GM12878 (cell line): Measurements from ENCODE around the gene MAS1L. TPM values are rescaled to one million over a fixed set of nuclear protein-coding genes. Genes with fewer than 3 reads are reported as not detected.

ENCODE experiments used
- ATAC-seq: fragments of 200-7000 bp; cut with Tn5 transposase; 3 replicates; pipeline ENCODE4 v1.9.1; 2020; ENCODE audit warnings: mild to moderate bottlenecking, moderate library complexity
- BruUV-seq: library from RNA; stranded (reverse); fragments of 400-500 nt; replicated peaks from 2 replicates; lab custom pipeline; 2021; lab: Mats Ljungman, UMichigan
- CTCF ChIA-PET: fragments of 300-600 bp; sonication (Branson Sonifier 250); formaldehyde crosslinking; extraction: SDS; loops from one replicate; lab custom pipeline; 2021; ENCODE audit warnings: inconsistent platforms; lab: Yijun Ruan, JAX
- POLR2A ChIA-PET: fragments of 350-600 bp; formaldehyde crosslinking; extraction: SDS; loops from one replicate; lab custom pipeline; 2021; ENCODE audit warnings: inconsistent platforms; lab: Charles Lee
- RAD21 ChIA-PET: fragments of 300-600 bp; sonication (Branson Sonifier 250); formaldehyde crosslinking; loops from one replicate; lab custom pipeline; 2023; ENCODE audit warnings: antibody characterized with exemption; ENCODE audit not compliant: unreplicated experiment; lab: Charles Lee
- SMC1A ChIA-PET: fragments of 300-600 bp; sonication (Branson Sonifier 250); formaldehyde crosslinking; loops from one replicate; lab custom pipeline; 2023; ENCODE audit not compliant: unreplicated experiment, uncharacterized antibody; lab: Charles Lee
- DNase-seq: peaks from one replicate; pipeline ENCODE4 v3.0.0-alpha.2; 2011; ENCODE audit warnings: low read depth, low spot score
- FAIRE-seq: peaks from 3 replicates; lab custom pipeline; 2011; peaks lifted over from hg19 to GRCh38; lab: Jason Lieb, UNC
- H2AFZ ChIP-seq: 2 replicates; pipeline ENCODE4 v1.6.0; 2011; ENCODE audit warnings: low read depth, low read length, control low read depth; ENCODE audit not compliant: control insufficient read depth
- H3K27ac ChIP-seq: 2 replicates; pipeline ENCODE4 v1.5.1; 2011; ENCODE audit warnings: control low read depth; ENCODE audit not compliant: control insufficient read depth, insufficient read depth
- H3K27me3 ChIP-seq, 2 experiments: replicated peaks in 1 of 2; 2 replicates each; pipeline versions ENCODE4 v1.6.0 to v1.6.1; 2011; ENCODE audit warnings: low read length in 1 of 2; ENCODE audit not compliant: control insufficient read depth in 2 of 2, insufficient read depth in 2 of 2
- H3K36me3 ChIP-seq, 2 experiments: 2 replicates each; pipeline ENCODE4 v1.5.1; 2011; ENCODE audit warnings: low read length in 1 of 2; ENCODE audit not compliant: control insufficient read depth in 2 of 2, insufficient read depth in 2 of 2
- H3K4me1 ChIP-seq: 2 replicates; pipeline ENCODE4 v1.6.1; 2011; ENCODE audit warnings: mild to moderate bottlenecking, low read length, moderate library complexity, mixed read lengths; ENCODE audit not compliant: control insufficient read depth, insufficient read depth
- H3K4me2 ChIP-seq: 2 replicates; pipeline ENCODE4 v1.6.0; 2011; ENCODE audit warnings: control low read depth; ENCODE audit not compliant: control insufficient read depth, insufficient read depth
- H3K4me3 ChIP-seq: fragments of 200-600 bp; sonication (generic); 2 replicates; pipeline ENCODE4 v1.5.1; 2016
- H3K79me2 ChIP-seq: 2 replicates; pipeline ENCODE4 v1.6.0; 2011; ENCODE audit warnings: low read length; ENCODE audit not compliant: control insufficient read depth, insufficient read depth
- H3K9ac ChIP-seq: 2 replicates; pipeline ENCODE4 v1.8.0; 2011; ENCODE audit warnings: low read length, control low read depth, mixed read lengths; ENCODE audit not compliant: control insufficient read depth, insufficient read depth
- H3K9me3 ChIP-seq: replicated peaks from 3 replicates; pipeline ENCODE4 v1.5.1; 2011; ENCODE audit warnings: mild to moderate bottlenecking, low read length; ENCODE audit not compliant: control insufficient read depth, insufficient read depth
- H4K20me1 ChIP-seq: 2 replicates; pipeline ENCODE4 v1.6.0; 2011; ENCODE audit not compliant: control insufficient read depth, insufficient read depth
- CHD2 ChIP-seq: IDR thresholded peaks from 2 replicates; pipeline ENCODE4 v1.6.1; 2011; ENCODE audit warnings: low read depth, low read length, improper control_type of control experiment, borderline replicate concordance
- EED ChIP-seq: sonication (generic); IDR thresholded peaks from 2 replicates; pipeline ENCODE4 v1.6.1; 2016; ENCODE audit warnings: antibody characterized with exemption, low read depth
- ETV6 ChIP-seq, 2 experiments: fragments of 450-650 bp in 1 of 2; IDR thresholded peaks in 1 of 2; conservative IDR thresholded peaks in 1 of 2; 2 replicates each; pipeline ENCODE4 v1.6.1; 2014; ENCODE audit warnings: antibody characterized with exemption in 1 of 2, borderline replicate concordance in 1 of 2, low read depth in 1 of 2, mild to moderate bottlenecking in 1 of 2, moderate library complexity in 1 of 2
- GABPA ChIP-seq: IDR thresholded peaks from 2 replicates; pipeline ENCODE4 v1.6.1; 2014; ENCODE audit warnings: antibody characterized with exemption, low read depth, mild to moderate bottlenecking, inconsistent platforms
- IKZF1 ChIP-seq: fragments of 450-650 bp; conservative IDR thresholded peaks from 2 replicates; pipeline ENCODE4 v1.6.1; 2017; ENCODE audit warnings: antibody characterized with exemption, mild to moderate bottlenecking
- IKZF2 ChIP-seq, 2 experiments: fragments of 450-650 bp; IDR thresholded peaks; 2 replicates each; pipeline ENCODE4 v1.6.1; 2017; ENCODE audit warnings: mild to moderate bottlenecking in 2 of 2, moderate library complexity in 2 of 2
- JUND ChIP-seq: IDR thresholded peaks from 2 replicates; pipeline ENCODE4 v1.6.1; 2012; ENCODE audit warnings: low read depth, mild to moderate bottlenecking, low read length, improper control_type of control experiment, moderate library complexity
- LARP7 ChIP-seq: fragments of 450-650 bp; IDR thresholded peaks from 2 replicates; pipeline ENCODE4 v1.6.1; 2017; ENCODE audit warnings: mild to moderate bottlenecking
- MXI1 ChIP-seq: fragments of 150-350 bp; IDR thresholded peaks from 2 replicates; pipeline ENCODE4 v1.6.1; 2011; ENCODE audit warnings: low read depth, mild to moderate bottlenecking, inconsistent platforms, low read length, improper control_type of control experiment
- NR2C2 ChIP-seq: IDR thresholded peaks from 2 replicates; pipeline ENCODE4 v1.6.1; 2011; ENCODE audit warnings: borderline replicate concordance, low read depth; ENCODE audit not compliant: control insufficient read depth, insufficient read length
- RUNX3 ChIP-seq: IDR thresholded peaks from 2 replicates; pipeline ENCODE4 v1.6.1; 2012; ENCODE audit warnings: low read length, inconsistent platforms
- SMAD5 ChIP-seq: IDR thresholded peaks from 2 replicates; pipeline ENCODE4 v1.6.1; 2016; ENCODE audit warnings: antibody characterized with exemption, low read depth
- SMC3 ChIP-seq: IDR thresholded peaks from 2 replicates; pipeline ENCODE4 v1.6.1; 2011; ENCODE audit warnings: low read length, improper control_type of control experiment, borderline replicate concordance
- SP1 ChIP-seq: IDR thresholded peaks from one replicate; pipeline ENCODE4 v1.6.1; 2011; ENCODE audit warnings: low read depth, low read length
- TARDBP ChIP-seq: IDR thresholded peaks from 2 replicates; pipeline ENCODE4 v1.6.1; 2016; ENCODE audit warnings: borderline replicate concordance
- TCF3 ChIP-seq: IDR thresholded peaks from 2 replicates; pipeline ENCODE4 v1.6.1; 2012; ENCODE audit warnings: low read depth, mild to moderate bottlenecking, low read length, borderline replicate concordance; ENCODE audit not compliant: insufficient read depth
- YY1 ChIP-seq: IDR thresholded peaks from 2 replicates; pipeline ENCODE4 v1.6.1; 2011; ENCODE audit warnings: low read depth, mild to moderate bottlenecking, low read length
- WGBS: methylation state at CpG from one replicate; pipeline ENCODE4 v1.1.6; 2016; ENCODE audit warnings: low lambda C conversion rate; ENCODE audit not compliant: insufficient replicate concordance, insufficient coverage; ENCODE audit errors: missing lambda C conversion rate; 5-methylcytosine and 5-hydroxymethylcytosine counted together
- in situ Hi-C: fragments of 300-500 bp; cut with MboI; formaldehyde crosslinking; loops from 9 replicates; pipeline ENCODE4 v1.14.3; 2018; ENCODE audit warnings: mixed read lengths
- intact Hi-C: fragments of 100-400 bp; cut with micrococcal nuclease; formaldehyde crosslinking; loops from one replicate; pipeline ENCODE4 v1.14.2; 2022; ENCODE audit not compliant: unreplicated experiment
- polyA plus RNA-seq, 11 experiments: library from polyadenylated mRNA; depleted of rRNA in 4 of 11; unstranded in 6 of 11; stranded (reverse) in 5 of 11; fragments of >200 nt; fragmentation: Nextera tagmentation in 4 of 11; fragmentation: Illumina TruSeq in 1 of 11; extraction: Ambion mirVana in 4 of 11; extraction: Trizol in 1 of 11; gene quantifications; 1 replicate in 1 of 11; 2 replicates in 10 of 11; pipeline versions ENCODE4 v1.2.1 to v1.2.3, GENCODE V29; 2011 to 2016; ENCODE audit warnings: inconsistent platforms in 2 of 11, missing spikeins in 2 of 11, low read depth in 1 of 11
- total RNA-seq, 4 experiments: library from RNA; depleted of rRNA in 3 of 4; stranded (reverse); fragments of >200 nt in 3 of 4; fragmentation: Illumina TruSeq in 1 of 4; extraction: Trizol in 1 of 4; gene quantifications; 2 replicates each; pipeline versions ENCODE4 v1.2.1 to v1.2.3, GENCODE V29; 2013 to 2021
- TF ChIP-seq, protein P1 (sequence below): fragments of 450-650 bp; IDR thresholded peaks from 2 replicates; pipeline ENCODE4 v1.6.1; 2016; ENCODE audit warnings: mild to moderate bottlenecking

MAS1L gene
- total and polyA plus RNA-seq, 10 of the 15 experiments (the other 5 are each of a cell fraction or from before 2014, with no cell fraction given): not detected

- TF ChIP-seq MXI1 (no peak), TCF3 (no peak), CHD2 (no peak), SMC3 (no peak), YY1 (no peak), SP1 (no peak), NR2C2 (no peak), IKZF2 (IDR thresholded peaks at IDR 0.05) (no peak), ETV6 (conservative IDR thresholded peaks at IDR 0.05 in 1 of 2, IDR thresholded peaks at IDR 0.05 in 1 of 2; ENCODE audit: borderline replicate concordance in 1 of 2, low read depth in 1 of 2) (no peak), SMAD5 (no peak)
- TF ChIP-seq, protein P1, sequence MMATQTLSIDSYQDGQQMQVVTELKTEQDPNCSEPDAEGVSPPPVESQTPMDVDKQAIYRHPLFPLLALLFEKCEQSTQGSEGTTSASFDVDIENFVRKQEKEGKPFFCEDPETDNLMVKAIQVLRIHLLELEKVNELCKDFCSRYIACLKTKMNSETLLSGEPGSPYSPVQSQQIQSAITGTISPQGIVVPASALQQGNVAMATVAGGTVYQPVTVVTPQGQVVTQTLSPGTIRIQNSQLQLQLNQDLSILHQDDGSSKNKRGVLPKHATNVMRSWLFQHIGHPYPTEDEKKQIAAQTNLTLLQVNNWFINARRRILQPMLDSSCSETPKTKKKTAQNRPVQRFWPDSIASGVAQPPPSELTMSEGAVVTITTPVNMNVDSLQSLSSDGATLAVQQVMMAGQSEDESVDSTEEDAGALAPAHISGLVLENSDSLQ: no peak
Measured at GRCh38 chr6:29509711-29510110, 22.0 kb upstream of the MAS1L start (continued).

GRCh38 chr6:29509239-29509638, 21.5 kb upstream of the MAS1L start:
- intact Hi-C loops (no loop called here), in situ Hi-C loops (no loop called here)
- H4K20me1 ChIP-seq: no peaks in the 10 kb centered on the region
- no peak overlapping the region for H3K27ac ChIP-seq
- no peaks in the 10 kb centered on the region for H3K36me3 ChIP-seq
- POLR2A ChIA-PET: interaction anchor here (0.6 kb wide), 1 partner anchor 77 kb away, joined by 5 read pairs; no protein-coding TSS in a partner anchor
- BruUV-seq: no TSS peak
- WGBS: 6% methylated on average over 6 of the region's 6 CpGs
- no peak overlapping the region for H3K4me3 ChIP-seq
- RAD21 ChIA-PET: interaction anchor here (1.2 kb wide), 1 partner anchor 49 kb away, joined by 3 read pairs; no protein-coding TSS in a partner anchor
- FAIRE-seq: peak; percentile 80
- TF ChIP-seq EED (peak; percentile 25; the same call in 1 of the 2 replicates), IKZF2 (IDR thresholded peaks at IDR 0.05) (0 out of 4 replicates have a peak, but pooled peaks of 1 of the 2 experiments have one; percentile 18), RUNX3 (peak; percentile 39; the same call in 1 of the 2 replicates), IKZF1 (peak; percentile 15; the same call in 1 of the 2 replicates), JUND (no peak), GABPA (no peak), LARP7 (no peak), TARDBP (no peak)
- TF ChIP-seq, all 136 proteins: peak for 4
- ATAC-seq: peak; percentile 95
- ChIA-PET CTCF (interaction anchor here (1.5 kb wide), 1 partner anchor 145 kb away, joined by 4 read pairs; no protein-coding TSS in a partner anchor), SMC1A (no interaction called here)
- Histone ChIP-seq H3K27me3 (no peaks in the 10 kb centered on the region), H2AFZ (no peak overlapping the region), H3K9me3 (no peaks in the 10 kb centered on the region), H3K9ac (no peak overlapping the region), H3K79me2 (no peaks in the 10 kb centered on the region), H3K4me2 (peak overlapping the region; percentile 41), H3K4me1 (peaks cover 9% of the 10 kb centered on the region)
- DNase-seq: no peak
